Jurkat, Clone E6-1 (cell line): ENCODE results near the gene MYOM1.

Experiments used
- DNase-seq: peaks from one replicate; pipeline ENCODE4 v3.0.0-alpha.2; 2011; ENCODE audit warnings: low read depth, low spot score
- H3K4me3 ChIP-seq: 2 replicates; pipeline ENCODE4 v1.5.1; 2011; ENCODE audit warnings: mild to moderate bottlenecking, low read length, control low read depth, moderate library complexity

The MYOM1 gene

DNA sequence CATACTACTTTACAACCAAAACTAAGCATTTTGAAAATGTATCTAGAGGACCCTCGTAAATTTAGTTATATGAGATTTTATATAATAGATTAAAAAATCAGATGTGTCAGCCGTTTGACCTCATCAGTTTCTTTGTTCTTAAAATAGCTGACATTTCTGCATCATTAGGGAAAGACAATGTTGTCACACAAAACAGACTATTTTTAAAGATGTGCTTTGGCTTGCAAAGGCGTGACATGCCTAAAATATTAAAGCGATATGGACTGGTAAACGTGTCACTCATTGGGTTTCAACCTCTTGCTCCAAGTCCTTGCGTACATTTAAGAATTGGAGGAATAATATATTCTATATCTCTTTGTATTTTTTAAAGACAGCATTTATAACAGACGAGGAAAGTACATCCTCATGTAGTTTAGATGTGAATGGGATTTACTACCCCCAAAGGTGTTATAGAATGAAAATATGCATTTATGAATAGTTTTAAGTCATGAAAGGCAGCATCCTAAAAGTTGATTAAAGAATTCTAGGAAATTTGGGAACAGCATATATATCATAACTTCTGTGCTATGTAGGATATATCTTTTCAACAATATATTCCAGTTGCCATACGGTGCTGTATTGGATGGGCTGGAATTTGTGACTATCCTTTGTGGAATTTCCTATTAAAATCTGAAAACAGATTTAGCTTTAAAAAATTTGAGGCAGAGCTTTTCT is 31.6 kb upstream of the MYOM1 start:
- H3K4me3 ChIP-seq, result no peak overlapping the region

DNA sequence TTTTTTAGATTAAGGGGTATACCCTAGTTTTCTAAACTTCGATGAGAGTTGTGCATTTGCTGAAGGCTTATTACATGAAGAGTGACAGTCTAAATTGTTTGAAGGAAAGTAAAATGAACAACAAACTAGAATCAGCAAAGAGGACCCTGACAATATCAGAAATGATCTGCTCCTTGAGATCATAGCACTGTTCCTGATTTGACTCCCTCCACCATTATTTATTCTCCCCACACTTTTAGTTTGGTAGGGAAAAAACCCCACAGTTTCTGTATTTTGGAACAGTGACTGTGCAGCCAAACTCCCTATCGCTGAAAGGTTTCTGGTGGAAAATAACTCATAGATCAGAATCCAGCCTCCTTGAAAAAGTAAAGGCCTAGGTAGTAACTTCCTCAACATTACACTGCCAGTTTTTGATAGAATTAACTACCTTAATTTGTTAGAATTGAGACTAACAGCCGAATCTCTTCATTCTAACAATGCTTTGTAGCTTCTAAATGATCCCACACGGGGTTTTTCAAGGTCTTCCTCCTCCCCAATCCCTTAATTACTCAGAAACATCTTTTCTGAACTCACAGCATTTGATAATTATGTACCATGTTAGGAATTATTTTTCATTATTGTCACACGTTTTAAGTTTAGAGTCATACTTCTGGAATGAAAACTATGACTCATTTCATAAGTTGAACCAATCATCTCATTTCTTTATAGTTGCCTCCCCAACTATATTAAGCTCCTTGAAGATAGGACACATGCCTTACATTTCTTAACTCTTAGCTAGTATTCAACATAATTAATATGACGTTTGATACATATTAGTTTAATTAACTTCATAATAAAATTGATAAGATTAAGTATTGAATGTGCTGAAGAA is 30.7 kb upstream of the MYOM1 start:
- H3K4me3 ChIP-seq, result no peak overlapping the region
- DNase-seq, result no peak

More for the DNA sequence above, 31.6 kb upstream of the MYOM1 start:
- DNase-seq, result no peak

DNA sequence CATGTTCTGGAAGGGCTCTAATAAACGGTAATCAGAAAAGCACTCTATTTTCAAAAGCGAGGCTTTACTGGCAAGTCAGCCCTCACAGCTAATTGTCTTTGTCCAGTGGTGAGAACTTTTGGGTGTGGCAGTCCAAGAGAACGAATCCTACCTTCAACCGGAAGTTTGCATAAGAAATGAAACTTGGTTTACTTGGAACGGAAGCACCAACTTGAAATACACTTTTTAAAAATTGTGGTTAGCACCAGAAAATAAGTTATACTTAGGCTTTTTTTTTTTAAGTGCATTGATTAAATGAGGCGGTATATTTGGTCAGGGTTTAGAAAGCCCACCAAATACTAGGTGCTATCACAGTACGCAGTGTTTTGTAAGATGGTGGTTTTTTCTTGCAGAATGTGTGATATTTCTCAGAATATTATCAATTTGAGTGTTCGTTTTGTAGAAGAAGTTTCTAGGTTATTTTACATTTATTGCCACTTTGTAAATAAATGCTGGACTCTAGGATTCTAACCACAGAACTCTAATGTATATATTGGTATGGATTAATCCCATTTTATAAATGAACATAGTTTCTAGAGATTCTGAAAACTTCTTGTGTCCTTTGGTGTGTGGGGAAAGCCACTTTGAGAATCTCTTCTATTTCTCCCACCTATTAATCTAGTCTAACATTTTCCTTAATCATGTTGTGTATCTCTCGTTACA is 29.0 kb upstream of the MYOM1 start:
- peak; percentile 64 for DNase-seq
- H3K4me3 ChIP-seq, result peak overlapping the region; percentile 95

DNA sequence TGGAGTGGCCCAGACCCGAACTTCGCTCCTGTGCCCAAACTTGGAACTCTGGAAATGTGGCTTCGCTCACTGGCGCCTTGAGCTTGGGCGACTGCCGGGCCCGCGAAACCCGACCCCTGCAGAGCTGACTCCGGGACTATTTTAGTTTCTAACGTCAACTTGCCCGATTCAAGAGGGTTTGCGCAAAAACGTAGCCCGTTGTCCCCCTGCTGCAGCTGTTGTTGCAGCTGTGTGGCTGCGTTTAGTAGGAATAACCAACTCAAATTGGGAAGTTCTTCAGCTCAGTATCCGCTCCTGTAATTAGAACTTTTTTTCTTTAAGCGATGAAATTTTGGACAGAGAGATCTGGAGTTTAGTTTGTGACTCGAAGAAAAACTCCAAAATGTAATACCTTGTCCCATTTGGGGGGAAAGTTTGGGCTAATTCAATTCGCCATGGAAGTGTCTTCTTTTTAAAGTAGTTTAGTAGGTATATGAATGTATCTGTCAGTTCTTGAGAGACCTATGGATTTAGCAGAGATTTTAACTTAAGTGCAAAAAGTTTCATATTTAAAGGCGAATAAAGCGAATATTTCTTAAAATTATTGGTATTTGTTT is 28.4 kb upstream of the MYOM1 start:
- DNase-seq, result peak; percentile 44
- H3K4me3 ChIP-seq, result peak overlapping the region; percentile 95

DNA sequence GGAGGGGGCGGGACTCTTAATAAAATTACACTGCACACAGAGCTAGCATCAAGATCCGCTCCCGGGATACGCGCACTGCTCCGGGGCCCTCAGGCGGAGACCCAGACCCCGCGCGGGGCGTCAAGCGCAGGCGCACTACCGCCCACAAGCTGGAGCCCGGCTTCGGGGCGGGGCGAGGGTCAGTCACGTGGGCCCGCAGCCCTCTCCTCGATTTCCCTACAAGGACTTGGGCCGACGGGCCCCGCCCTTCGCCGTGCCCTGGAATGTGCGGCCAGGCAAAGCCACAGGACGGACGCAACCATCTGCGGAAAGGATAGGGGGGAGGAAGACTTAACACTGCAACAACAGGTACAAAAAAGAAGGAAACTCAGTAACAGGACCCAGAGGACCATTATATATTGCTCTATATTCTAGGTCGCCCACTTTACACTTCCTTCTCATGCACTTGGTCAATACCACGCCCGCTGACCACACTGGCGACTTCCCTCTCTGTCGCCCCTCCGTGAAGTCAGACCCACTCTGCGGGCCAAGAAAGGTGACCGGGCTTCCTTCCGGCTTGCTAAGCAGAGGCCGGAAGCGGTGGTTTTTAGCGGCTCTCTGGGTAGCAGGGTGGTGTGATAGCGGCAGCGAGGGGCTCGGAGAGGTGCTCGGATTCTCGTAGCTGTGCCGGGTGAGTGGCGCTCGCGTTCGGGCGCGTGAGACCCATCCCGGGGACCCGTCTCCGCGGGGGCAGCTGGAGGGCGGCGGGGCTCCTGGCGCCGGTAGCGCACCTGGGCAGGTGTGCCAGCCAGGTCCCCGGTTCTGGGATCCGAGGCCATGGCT is 27.7 kb upstream of the MYOM1 start, which contains the start of gene MYL12A:
MYL12A (plus strand) TSS at position 562 of the 822 bp plus-strand sequence. CDS start 5,447 bp downstream, outside the sequence.
- peak; percentile 98 for DNase-seq

DNA sequence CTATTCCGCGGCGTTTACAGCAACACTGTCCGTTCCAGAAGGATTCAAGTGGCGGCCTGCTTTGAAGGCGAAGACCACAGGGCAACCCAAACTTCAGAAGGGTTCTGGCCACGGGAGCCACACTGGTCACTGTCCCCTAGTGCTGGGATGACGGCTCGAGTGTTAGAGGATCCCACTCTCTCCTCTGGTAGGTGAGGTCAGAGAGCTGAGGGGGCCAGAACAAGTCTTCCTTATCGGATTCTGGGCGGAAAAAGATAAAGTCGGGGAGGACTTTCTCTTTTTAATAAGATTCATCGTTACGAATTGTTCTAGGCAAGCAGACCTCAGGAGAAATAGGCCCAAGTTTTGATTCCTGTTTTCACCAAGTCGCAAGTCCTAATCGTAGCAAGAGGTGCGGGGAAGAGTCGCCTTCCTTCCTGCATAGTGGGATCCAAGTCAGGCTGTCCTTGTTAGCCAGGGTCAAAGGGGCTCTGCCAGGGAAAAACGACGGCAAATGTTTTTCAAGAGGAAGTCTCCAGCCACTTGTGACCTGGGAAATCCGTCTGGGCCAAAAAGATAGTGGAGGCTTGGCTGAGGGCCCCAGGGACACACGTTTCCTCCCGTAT is 27.0 kb upstream of the MYOM1 start:
- peak overlapping the region; percentile 95 for H3K4me3 ChIP-seq
- DNase-seq, result no peak

More for the DNA sequence above, 27.7 kb upstream of the MYOM1 start, which contains the start of gene MYL12A:
- peak within 1 kb of the TSS; percentile 95 for H3K4me3 ChIP-seq

DNA sequence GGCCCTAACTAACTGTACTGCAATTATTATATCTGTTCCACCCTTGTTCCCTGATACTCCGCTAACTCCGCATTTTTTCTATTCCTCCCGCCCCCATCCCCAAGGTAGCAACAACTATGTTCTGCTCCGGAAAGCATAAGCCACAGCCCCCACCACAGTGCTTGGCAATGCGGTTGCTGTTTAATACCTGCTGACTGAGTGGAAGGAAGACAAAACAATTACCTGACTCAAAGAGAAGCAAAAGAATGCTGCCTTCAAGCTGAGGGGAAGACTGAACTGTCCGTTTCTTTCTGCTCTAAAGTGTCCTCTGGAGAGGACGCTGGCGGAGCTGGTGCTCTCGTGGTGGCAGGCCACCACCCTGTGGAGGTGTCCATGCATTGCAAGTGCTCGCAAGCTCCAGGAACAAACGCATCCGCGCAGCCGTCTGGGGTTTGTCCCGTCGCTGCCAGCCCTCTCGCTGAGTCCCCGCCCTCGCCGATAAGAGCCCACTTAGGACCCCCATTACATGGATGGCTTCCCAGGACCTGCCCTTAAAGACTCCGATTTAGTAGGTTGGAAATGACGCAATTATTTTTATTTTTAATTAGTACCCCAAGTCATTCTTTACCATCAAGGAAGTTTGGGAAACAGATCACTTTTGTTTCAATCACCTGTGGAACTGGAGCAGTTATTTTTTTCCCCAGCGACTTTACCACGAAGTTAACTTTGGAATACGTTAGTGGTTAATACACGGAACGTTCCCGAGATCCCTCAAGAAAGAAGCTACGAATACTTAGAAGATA is 26.3 kb upstream of the MYOM1 start:
- DNase-seq, result peak; percentile 82
- H3K4me3 ChIP-seq, result peak overlapping the region; percentile 95

DNA sequence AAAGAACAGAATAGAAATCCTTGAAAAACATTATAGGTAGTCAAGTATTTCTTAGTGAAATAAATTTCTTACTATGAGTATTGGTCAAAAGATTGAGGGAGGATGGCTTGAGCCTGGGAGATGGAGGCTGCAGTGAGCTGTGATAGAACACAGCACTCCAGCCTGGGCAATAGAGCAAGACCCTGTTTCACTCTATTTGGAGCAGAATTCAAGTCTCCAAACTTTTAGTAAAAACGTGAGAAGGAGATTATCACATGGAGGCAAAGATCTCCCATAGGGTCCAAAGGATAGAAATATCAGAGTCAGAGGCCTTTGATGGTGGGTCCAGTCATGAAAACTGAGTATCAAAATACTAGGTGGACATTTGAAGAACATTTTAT is 25.4 kb upstream of the MYOM1 start:
- no peak for DNase-seq
- no peak overlapping the region for H3K4me3 ChIP-seq

DNA sequence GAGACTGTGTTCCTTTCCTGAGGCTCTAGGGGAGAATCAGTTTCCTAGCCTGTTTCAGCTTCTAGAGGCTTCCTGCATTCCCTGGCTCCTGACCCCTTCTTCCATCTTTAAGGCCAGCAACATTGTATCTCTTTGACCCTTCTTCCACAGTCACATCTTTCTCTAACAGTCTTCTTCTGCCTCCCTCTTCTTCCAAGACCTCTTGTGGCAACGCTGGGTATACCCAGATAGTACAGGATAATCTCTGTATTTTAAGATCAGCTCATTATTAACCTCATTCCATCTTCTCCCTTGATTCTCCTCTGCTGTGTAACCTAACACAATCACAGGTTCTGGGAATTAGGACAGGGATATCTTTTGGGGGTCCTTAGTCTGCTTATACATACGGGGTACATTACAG is 19.0 kb upstream of the MYOM1 start:
- no peak for DNase-seq

DNA sequence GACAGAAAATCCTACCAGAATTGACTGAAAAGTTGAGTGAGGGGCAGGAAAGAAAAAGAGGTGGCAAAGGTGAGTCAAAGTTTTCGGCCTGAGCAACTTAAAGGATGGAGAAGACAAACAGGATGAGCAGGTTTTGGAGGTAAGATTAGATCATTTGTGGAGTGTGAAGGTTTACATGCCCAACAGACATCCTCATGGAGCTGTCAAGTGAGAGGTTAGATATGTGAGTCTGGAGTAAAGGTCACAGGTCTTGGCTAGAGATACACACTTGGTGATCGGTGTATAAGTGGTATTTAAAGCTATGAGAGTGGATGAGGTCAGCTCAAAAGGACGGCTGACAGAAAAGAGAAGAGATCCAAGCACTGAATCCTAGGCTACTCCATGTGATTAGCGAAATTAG is 16.7 kb upstream of the MYOM1 start:
- no peak overlapping the region for H3K4me3 ChIP-seq
- DNase-seq, result no peak

More for the DNA sequence above, 19.0 kb upstream of the MYOM1 start:
- H3K4me3 ChIP-seq, result no peak overlapping the region

DNA sequence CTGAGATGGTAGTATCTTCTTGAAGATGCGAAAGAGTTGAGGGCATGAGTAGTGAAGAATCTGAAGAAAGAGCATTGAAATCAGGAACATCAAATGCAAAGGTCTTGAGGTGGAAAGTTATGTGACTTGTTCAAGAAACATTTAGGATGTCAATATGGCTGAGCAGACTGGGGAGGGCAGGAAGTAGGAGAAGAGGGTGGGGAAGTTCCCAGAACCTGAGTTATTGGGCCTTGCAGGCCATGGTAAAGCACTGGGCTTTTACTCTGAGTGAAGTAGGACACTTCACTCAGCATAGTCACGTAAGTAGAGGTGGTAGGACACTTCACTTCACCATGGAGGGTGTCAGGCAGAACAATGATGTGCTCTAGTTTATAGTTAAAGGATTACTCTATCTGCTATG is 16.1 kb upstream of the MYOM1 start:
- no peak for DNase-seq
- no peak overlapping the region for H3K4me3 ChIP-seq

DNA sequence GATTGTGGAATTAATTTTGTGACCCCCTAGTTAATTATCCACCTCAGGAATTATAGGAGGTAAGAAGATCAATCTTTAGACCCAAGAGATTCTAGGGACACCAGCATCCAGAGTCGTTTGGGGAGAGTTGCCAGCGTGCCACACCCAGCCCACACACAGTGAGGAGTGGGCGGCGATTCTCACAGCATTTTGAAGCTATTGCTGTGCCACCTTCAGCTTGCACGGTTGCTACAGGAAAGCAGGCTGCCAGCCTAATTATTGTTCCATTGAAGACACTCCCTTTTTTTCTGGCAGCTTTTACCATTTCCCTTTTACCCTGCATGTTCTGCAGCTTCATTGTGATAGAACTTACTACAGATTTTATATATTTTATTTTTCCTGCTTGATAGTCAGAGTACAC is 14.7 kb upstream of the MYOM1 start:
- no peak for DNase-seq

DNA sequence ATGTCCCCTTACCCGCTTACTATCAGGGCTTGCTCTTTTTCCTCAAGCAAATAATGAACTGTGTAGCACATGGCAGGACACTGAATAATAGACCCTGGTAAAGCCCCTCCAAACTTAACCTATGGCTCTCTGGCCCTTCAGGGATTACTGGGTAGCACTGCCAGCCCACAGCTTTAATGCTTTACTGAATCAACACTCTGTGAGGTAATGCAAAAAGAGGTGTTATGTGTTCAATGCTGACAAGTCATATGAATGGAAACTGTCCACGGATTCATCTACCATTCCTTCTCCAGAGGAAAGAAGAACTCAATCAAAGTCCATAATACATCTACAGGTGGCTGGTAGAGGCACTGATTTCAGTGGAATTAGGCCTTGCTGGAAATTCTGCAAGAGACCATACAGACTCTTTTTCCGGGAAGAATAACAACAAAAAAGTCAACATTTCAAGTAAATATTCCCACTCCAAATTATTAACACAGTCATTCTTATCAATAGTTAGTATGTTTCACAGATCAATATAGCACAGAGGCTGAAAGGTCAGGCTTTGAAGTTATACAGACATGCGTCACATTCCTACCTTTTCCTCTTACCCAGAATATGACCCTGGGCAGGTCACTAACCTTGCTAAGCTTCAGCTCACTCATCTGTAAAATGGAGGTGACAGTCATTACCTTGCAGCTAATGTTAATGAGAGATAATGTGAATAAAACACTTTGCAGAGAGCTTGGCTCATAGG is 13.8 kb upstream of the MYOM1 start:
- no peak overlapping the region for H3K4me3 ChIP-seq
- no peak for DNase-seq

More for the DNA sequence above, 14.7 kb upstream of the MYOM1 start:
- no peak overlapping the region for H3K4me3 ChIP-seq

DNA sequence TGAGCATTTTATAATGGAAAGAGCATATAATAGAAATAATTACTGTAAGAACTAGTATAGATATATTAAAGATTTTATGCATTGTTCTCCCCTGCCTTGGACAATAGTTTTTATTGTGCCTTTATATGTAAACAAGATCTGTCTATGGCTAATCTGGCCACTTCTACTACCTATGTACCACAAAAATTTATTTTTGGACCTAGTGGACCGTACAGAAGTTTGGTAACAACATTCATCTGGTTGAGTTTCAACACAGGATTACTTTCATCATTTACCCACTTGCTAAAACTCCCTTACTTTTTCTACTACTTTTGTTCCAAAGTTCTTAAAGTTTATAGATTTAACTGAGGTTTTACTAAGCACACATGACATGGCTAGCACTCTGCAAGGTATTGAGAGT is 13.2 kb upstream of the MYOM1 start:
- H3K4me3 ChIP-seq, result no peak overlapping the region
- no peak for DNase-seq

DNA sequence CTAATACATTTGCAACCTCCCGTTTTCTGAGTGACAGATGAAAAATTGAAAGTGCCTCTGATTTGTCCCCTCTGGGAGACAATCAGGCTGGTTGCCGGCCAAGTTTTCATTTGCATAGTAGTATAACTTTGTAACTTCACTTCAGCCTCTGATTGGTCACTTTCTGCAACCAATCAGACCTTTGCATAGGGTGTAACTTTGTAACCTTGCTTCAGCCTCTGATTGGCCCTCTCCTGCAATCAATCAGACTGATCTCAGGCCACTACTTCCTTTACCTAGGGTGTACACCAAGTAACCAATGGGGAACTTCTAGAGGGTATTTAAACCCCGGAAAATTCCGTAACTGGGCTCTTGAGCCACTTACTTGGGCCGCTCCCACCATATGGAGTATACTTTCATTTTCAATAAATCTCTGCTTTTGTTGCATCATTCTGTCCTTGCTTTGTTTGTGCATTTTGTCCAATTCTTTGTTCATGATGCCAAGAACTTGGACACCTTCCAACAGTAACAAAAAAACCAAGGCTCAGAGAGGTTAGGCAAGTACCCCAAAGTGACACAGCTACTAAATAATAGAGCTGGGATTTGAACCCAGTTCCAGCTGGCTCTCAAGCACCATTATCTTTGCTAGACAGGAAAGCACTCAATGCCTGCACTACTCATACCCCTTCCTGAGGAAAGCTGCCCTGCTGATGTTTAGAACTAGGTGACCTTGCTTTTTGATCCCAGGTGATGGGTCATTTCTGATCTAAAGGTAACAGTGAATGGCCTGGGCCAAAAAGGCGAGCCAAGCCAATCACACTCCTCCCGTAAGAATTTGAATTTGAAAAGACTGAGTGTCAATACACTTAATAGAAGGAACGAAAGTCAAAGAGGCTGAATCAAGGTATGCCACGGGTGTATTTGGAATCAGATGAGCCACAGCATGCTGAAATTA is 10.9 kb upstream of the MYOM1 start:
- no peak overlapping the region for H3K4me3 ChIP-seq
- peak; percentile 35 for DNase-seq

DNA sequence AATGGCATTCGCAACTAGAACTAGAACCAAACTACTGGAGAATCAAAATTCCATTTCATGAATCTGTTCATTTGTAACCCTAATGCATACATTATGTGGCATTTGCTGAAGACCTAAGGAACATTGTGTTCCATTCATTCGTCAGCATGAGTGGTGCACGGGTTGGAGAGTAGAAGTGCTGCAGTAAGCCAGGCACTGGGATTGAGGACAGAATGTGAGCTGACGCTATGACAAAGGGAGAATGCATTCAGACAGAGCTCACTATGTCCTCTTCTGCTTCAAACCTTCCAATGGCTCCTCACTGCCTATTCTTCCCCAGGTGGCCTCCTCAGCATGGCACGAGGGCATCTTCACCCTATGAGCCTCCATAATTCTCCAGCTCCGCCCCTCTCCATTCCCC is 6.3 kb upstream of the MYOM1 start:
- DNase-seq, result no peak
- H3K4me3 ChIP-seq, result no peak overlapping the region
